NOMO-1 treated with dmso at 0.1 percent for 144 hours (cell line): ENCODE data around the gene PTRHD1.

ENCODE experiments used
- DNase-seq: peaks from one replicate; lab custom pipeline; 2025; ENCODE audit not compliant: unreplicated experiment; lab: John Stamatoyannopoulos, UW

The PTRHD1 gene

DNA sequence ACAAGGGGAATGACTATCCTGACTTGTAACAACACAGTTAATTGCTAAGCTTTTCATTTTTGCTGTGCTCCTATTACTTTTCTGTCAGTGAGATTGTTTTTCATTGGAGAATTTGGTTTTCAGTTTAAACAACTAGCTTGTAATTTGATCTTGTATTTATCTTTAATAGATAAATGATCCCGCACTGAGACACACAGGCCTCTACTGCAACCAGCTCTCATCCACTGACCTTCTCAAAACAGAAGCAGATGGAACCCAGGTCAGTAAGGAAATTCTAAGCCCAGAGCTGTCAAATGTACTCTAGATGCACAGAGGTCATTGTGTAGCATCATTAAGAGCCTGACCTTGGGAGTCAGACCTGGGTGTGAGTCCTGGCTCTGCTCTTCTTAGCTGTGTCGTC lies 30.7 kb downstream of the PTRHD1 start:
- DNase-seq, result no peak

DNA sequence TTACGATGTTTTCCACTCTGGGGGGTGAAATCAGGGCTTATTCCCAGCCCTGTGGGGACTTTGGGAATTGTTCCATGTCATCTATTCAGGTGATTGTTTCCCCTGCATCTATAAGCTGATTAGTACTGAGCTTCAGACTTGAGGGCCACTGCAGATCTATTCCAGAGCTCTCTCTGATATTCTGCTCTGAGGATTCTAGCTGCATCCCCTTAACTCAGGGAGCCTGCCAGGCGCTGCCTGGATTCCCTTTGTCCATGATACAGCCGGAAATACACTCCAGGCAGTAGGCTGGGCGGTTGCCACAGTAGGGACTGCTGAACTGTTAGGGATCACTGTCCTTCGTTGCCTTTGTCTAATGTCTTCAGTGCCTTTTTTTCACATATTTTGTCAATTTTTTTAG lies 31.3 kb downstream of the PTRHD1 start:
- DNase-seq, result no peak

DNA sequence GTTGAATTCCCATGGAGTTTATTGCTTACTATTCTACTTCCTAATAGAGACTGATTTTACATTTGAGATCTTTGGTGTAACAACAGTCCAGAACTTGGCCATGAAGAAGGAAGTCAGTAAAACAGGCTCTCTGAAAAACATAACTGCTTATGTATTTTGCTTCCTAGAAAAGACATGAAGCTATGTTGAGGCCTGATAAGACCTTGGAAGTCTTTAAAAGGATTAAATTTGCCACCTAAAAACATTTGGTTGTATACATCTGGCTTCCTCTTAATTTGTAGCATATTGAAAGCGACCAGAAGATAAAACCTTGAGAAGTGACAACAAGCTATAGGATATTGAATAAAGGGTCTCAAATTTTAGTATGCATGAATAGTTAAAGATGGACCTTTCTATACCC lies 36.4 kb downstream of the PTRHD1 start:
- DNase-seq, result no peak

DNA sequence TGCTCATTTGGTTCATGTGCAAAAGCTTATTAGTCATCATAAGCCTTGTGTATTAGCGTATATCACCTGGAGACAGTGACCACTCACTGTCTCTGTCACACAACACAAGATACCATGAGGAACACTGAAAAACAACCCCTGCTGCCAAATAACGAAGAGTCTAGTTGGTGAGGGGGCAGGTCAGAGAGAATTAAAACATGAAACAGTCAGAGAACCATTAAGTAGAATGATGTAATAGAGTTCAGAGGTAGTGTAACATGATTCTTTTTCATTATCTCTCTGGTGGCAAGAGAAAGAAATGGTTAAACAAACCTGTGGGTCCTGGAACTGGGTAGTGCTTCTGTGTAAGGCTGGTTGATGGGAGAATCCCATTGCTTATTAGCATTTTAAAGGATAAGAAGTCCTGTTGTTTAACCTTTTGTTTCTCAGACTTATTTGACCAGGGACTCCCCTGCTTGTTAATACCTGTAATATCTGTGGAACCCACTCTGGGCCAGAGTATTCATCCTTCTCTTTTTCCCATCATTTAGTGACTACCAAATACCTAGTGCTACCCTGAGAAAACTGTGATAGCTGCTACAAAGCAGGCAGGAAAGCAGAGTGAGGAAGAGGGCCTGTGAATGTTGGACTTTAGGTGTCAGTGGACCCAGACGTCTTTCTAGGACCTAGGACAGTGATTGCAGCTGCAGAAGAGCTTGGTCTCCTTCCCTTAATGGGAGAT lies 38.0 kb downstream of the PTRHD1 start:
- DNase-seq, result no peak

DNA sequence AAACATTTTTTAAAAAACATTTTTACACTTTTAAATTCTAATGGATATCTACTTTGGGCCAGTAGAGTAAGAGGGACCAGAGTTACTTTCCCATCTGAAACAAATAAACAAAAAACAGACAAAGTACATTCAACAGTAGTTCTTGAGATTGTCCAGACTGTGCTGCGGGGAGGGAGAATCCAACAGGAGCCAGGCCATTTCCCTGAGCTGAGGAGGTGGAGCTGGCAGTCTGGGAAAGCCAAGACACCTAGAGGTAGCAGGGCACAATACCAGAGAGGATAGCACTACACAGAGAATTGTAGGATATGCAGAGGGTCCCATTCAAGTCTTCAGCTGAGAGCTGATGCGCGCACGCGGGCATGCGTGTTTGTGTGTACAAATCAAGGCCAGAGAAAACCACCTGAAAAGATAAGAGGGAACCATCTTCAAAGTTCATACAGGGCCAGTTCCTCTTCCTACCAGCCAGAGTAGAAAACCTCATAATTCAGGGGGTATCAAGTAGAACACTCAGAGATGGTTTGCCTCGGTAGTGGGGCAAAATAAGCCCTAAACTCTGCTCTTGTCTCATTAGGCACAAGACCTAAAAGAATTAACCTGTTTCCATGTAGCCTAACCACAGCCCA lies 44.0 kb downstream of the PTRHD1 start:
- no peak for DNase-seq

DNA sequence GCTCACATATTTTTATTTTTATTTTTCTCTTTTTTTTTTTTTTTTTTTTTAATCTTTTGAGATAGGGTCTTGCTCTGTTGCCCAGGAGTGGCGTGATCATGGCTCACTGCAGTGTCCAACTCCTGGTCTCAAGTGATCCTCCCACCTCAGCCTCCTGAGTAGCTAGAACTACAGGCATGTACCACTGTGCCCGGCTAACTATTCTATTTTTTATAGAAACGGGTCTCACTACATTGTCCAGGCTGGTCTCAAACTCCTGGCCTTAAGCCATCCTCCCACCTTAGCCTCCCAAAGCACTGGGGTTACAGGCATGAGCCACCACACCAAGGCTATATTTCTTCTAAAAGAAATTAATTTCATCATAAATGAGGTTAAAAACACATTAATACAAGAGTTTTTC lies 45.9 kb downstream of the PTRHD1 start:
- DNase-seq, result no peak

DNA sequence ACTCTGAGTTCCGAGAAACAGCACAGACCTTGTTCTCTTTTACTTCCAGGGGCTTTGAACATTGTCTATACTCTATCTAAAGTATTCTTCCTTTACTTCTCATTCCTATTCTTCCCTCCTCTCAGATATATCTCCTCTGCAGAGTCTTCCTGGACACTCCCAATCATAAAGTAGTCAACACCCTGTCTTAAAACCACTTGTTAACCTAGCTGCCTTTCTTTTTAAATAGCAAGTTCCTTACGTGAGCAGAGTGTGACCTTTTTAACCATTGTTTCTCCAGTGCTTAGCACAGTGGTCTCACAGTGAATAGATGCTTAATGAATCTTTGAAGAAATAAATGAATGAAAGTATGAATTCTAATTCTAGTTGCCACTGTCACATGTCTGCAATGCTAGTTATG lies 47.4 kb downstream of the PTRHD1 start:
- DNase-seq, result no peak

DNA sequence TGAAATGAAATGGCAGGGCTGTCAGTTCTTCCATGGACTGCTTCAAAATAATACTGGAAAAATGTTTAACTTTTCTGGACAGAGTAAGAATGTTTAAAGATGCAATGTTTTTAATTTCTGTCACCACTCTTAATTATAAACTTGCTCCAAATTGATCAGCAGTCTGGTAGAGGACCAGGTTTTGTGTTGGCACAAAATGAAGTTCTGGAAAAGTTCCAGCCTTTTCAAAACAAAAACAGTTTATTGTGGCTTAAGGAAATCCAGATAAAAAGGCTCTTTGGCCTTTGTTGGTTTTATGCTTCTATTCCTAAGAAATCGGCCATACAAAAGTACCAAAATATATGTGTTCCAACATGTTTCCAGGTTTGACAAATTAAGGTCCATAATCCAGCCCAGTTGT lies 48.8 kb downstream of the PTRHD1 start:
- no peak for DNase-seq

DNA sequence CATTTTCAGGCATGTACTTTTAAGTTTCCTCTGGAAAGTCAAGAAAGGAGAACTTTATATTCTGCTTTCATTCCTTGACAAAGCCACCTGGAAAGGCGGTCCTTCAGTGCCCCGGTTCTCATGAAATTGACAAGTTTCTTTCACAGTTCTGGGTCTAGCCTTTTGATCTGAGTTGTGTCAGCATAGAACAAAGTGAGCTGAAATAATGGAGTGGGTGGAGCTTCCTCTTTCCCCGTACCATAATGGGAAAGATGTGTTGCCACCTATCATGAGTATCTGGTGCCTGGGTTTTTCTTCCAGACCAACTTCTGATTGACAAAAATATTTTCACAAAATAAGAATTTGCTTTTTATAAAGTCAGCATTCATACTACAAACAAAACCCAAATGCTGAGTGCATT lies 49.3 kb downstream of the PTRHD1 start:
- no peak for DNase-seq

DNA sequence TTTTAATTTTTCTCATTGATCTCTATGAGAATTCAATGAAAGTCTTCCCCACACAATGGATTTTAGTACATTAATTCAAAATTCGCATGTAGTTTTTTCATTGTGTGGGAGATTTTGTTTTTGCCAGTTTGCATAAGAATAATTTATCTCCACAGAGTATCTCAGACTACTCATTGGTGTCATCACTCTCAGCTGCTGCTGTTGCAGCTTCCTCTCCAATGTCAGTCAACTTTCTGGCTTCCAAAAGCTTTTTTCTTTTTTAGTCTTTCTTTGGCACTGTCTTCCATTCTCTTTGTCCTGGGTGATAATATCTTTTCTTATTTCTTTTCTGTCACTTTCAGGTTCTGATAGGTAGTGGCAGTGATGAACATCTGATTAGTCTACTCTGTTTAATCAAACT lies 50.5 kb downstream of the PTRHD1 start:
- DNase-seq, result no peak

DNA sequence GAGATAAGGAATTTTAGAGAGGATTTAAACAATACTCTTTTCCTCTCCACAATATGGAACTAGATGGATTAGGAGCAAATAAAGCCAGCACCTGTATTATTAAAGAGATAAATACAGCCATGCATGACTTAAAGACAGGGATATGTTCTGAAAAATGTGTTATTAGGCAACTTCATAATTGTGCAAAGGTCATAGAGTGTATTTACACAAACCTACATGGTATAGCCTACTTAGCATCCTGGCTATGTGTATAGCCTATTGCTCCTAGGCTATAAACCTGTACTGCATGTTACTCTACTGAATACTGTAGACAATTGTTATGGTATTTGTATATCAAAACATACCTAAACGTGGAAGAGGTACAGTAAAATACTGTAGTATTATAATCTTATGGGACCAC lies 53.0 kb downstream of the PTRHD1 start:
- DNase-seq, result no peak
